ENCODE measurements around the gene ZNF490. TPM values are rescaled to one million over a fixed set of nuclear protein-coding genes. Genes with fewer than 3 reads are reported as not detected.

The ZNF490 gene
- total and polyA plus RNA-seq, 2 donors (not counting 1 experiment from before 2014, with no cell fraction given) = 5.7 to 21.2 TPM

DNA sequence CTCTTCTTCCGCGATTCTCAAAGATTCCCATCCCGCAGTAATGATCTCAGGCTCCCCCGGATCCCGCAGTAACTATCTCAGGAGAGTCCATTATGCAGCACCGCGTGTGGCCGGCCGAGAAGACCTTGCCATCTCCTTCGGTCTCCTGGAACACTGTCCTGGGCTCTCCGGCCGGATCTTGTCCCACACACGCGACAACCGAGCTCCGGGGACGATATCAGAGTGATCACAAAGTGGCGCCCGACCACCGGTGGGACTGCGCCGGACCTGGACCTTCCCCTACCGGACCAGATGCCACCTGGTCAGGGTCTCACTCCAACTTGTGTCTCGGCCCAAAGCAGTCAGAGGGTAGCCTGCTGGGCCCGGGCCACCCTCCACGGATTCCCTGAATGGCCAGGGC lies 31.9 kb upstream of the ZNF490 start:
- Histone ChIP-seq H3K27ac (ENCODE audit: low read length in 2 of 2) (no peak overlapping the region), H3K4me1 (ENCODE audit: control insufficient read depth in 2 of 2, insufficient read depth in 2 of 2, low read length in 2 of 2) (peaks cover 8 to 12% of the 10 kb centered on the region in 2 donors), H3K9ac (ENCODE audit: low read length) (no peak overlapping the region), H3K36me3 (replicated peaks in 1 of 2; ENCODE audit: control extremely low read depth in 1 of 2, control insufficient read depth in 1 of 2, extremely low read depth in 1 of 2, insufficient read depth in 2 of 2, low read length in 1 of 2) (peaks cover 0 to 21% of the 10 kb centered on the region in 2 experiments), H3K4me2 (replicated peaks; ENCODE audit: low read depth, low read length, poor library complexity, severe bottlenecking) (no peak overlapping the region), H4K20me1 (ENCODE audit: control insufficient read depth, insufficient read depth, low read length, poor library complexity, severe bottlenecking) (peaks cover 11% of the 10 kb centered on the region), H3K79me2 (ENCODE audit: control insufficient read depth, insufficient read depth, low read length) (peaks cover 14% of the 10 kb centered on the region), H3K4me3 (ENCODE audit: control extremely low read depth in 1 of 5, extremely low read depth in 1 of 5, insufficient read depth in 1 of 5, low read depth in 2 of 5, low read length in 4 of 5) (no peak overlapping the region), H3K9me3 (ENCODE audit: control extremely low read depth in 1 of 3, control insufficient read depth in 2 of 3, insufficient read depth in 1 of 3, low read length in 2 of 3) (no peaks in the 10 kb centered on the region), H3K27me3 (replicated peaks in 1 of 4; ENCODE audit: control extremely low read depth in 1 of 4, control insufficient read depth in 3 of 4, insufficient read depth in 4 of 4, low read length in 3 of 4) (no peaks in the 10 kb centered on the region), H2AFZ (ENCODE audit: insufficient read depth, low read depth, low read length, poor library complexity, severe bottlenecking) (no peak overlapping the region)
- intact Hi-C loops (cut with micrococcal nuclease) = no loop called here
- ChIA-PET POLR2A (interaction anchor here (0.5 kb wide), 1 partner anchor 95 kb away, joined by 5 read pairs; no protein-coding TSS in a partner anchor), CTCF (no interaction called here)
- no peaks in the 10 kb centered on the region for H3K9me3 Mint-ChIP-seq (ENCODE audit: insufficient read depth)
- H3K4me1 Mint-ChIP-seq = peaks cover 11% of the 10 kb centered on the region
- no peak for ATAC-seq (ENCODE audit: low read depth)
- DNase-seq = no peak
- H3K27ac Mint-ChIP-seq = no peak overlapping the region
- 99% methylated on average over 26 of the region's 26 CpGs for WGBS (ENCODE audit: insufficient coverage)
- TF ChIP-seq EZH2 (IDR thresholded peaks at IDR 0.05; ENCODE audit: borderline replicate concordance, insufficient read depth, low read depth, low read length, poor library complexity, severe bottlenecking) = no peak
- TF ChIP-seq, protein P1, sequence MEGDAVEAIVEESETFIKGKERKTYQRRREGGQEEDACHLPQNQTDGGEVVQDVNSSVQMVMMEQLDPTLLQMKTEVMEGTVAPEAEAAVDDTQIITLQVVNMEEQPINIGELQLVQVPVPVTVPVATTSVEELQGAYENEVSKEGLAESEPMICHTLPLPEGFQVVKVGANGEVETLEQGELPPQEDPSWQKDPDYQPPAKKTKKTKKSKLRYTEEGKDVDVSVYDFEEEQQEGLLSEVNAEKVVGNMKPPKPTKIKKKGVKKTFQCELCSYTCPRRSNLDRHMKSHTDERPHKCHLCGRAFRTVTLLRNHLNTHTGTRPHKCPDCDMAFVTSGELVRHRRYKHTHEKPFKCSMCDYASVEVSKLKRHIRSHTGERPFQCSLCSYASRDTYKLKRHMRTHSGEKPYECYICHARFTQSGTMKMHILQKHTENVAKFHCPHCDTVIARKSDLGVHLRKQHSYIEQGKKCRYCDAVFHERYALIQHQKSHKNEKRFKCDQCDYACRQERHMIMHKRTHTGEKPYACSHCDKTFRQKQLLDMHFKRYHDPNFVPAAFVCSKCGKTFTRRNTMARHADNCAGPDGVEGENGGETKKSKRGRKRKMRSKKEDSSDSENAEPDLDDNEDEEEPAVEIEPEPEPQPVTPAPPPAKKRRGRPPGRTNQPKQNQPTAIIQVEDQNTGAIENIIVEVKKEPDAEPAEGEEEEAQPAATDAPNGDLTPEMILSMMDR (IDR thresholded peaks at IDR 0.05) = no peak
- no peak overlapping the region for H3K4me3 Mint-ChIP-seq
- no peaks in the 10 kb centered on the region for H3K27me3 Mint-ChIP-seq

DNA sequence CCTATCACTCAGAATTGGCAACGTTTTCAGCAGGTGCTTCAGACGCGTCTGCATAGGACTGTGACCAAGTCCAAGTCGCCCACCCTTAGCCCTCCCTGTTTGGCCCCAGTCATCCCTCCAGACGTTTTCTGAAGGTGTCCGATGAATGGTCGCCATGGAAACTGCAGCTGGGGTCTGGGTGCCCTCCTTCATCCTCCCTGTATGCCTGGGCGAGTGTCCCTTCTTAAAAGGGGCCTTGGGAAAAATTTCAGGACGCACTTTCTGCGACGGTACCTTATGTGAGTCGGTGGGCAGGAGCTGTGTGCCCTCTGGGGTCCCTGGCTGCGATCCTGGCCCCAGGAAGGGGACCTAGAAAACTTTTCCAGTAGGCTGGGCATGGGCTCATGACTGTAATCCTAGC lies 30.8 kb upstream of the ZNF490 start:
- CTCF ChIA-PET = no interaction called here
- H3K4me1 Mint-ChIP-seq = peaks cover 15% of the 10 kb centered on the region
- Histone ChIP-seq H3K27me3 (replicated peaks in 1 of 4; ENCODE audit: control extremely low read depth in 1 of 4, control insufficient read depth in 3 of 4, insufficient read depth in 4 of 4, low read length in 3 of 4) (no peaks in the 10 kb centered on the region), H3K4me1 (ENCODE audit: control insufficient read depth in 2 of 2, insufficient read depth in 2 of 2, low read length in 2 of 2) (peaks cover 8 to 12% of the 10 kb centered on the region in 2 donors), H3K9ac (ENCODE audit: low read length) (no peak overlapping the region), H3K4me3 (ENCODE audit: control extremely low read depth in 1 of 5, extremely low read depth in 1 of 5, insufficient read depth in 1 of 5, low read depth in 2 of 5, low read length in 4 of 5) (no peak overlapping the region), H3K36me3 (replicated peaks in 1 of 2; ENCODE audit: control extremely low read depth in 1 of 2, control insufficient read depth in 1 of 2, extremely low read depth in 1 of 2, insufficient read depth in 2 of 2, low read length in 1 of 2) (peaks cover 0 to 20% of the 10 kb centered on the region in 2 experiments), H3K79me2 (ENCODE audit: control insufficient read depth, insufficient read depth, low read length) (peaks cover 14% of the 10 kb centered on the region), H4K20me1 (ENCODE audit: control insufficient read depth, insufficient read depth, low read length, poor library complexity, severe bottlenecking) (peaks cover 5% of the 10 kb centered on the region), H3K4me2 (replicated peaks; ENCODE audit: low read depth, low read length, poor library complexity, severe bottlenecking) (no peak overlapping the region), H3K27ac (ENCODE audit: low read length in 2 of 2) (no peak overlapping the region), H3K9me3 (ENCODE audit: control extremely low read depth in 1 of 3, control insufficient read depth in 2 of 3, insufficient read depth in 1 of 3, low read length in 2 of 3) (no peaks in the 10 kb centered on the region), H2AFZ (ENCODE audit: insufficient read depth, low read depth, low read length, poor library complexity, severe bottlenecking) (no peak overlapping the region)
- ATAC-seq (ENCODE audit: low read depth) (no peak), DNase-seq (no peak)
- H3K9me3 Mint-ChIP-seq (ENCODE audit: insufficient read depth) = no peaks in the 10 kb centered on the region
- no peaks in the 10 kb centered on the region for H3K27me3 Mint-ChIP-seq
- POLR2A ChIA-PET = interaction anchor here (0.7 kb wide), 1 partner anchor 312 kb away, joined by 3 read pairs; no protein-coding TSS in a partner anchor
- no peak overlapping the region for H3K4me3 Mint-ChIP-seq
- TF ChIP-seq EZH2 (IDR thresholded peaks at IDR 0.05; ENCODE audit: borderline replicate concordance, insufficient read depth, low read depth, low read length, poor library complexity, severe bottlenecking) = no peak
- TF ChIP-seq, protein P1 (IDR thresholded peaks at IDR 0.05) = no peak
- no peak overlapping the region for H3K27ac Mint-ChIP-seq
- 93% methylated on average over 13 of the region's 13 CpGs for WGBS (ENCODE audit: insufficient coverage)
- intact Hi-C loops (cut with micrococcal nuclease) = no loop called here

All from B cell (primary cell).